Kidney epithelial cell (primary cell): ENCODE results near the gene YOD1. TPM values are rescaled to one million over a fixed set of nuclear protein-coding genes. Genes with fewer than 3 reads are reported as not detected.

ENCODE experiments used
- DNase-seq: peaks from one replicate; pipeline ENCODE4 v3.0.0-alpha.2; 2010; ENCODE audit warnings: low read depth
- H3K27me3 ChIP-seq: 2 replicates; pipeline ENCODE4 v1.6.0; 2011; ENCODE audit warnings: low read length; ENCODE audit not compliant: control insufficient read depth, insufficient read depth
- H3K36me3 ChIP-seq: 2 replicates; pipeline ENCODE4 v1.5.1; 2011; ENCODE audit warnings: low read length; ENCODE audit not compliant: control insufficient read depth, insufficient read depth
- H3K4me3 ChIP-seq: 2 replicates; pipeline ENCODE4 v1.5.1; 2011; ENCODE audit warnings: low read depth, mild to moderate bottlenecking, control low read depth, low read length
- CTCF ChIP-seq: IDR thresholded peaks from 2 replicates; pipeline ENCODE4 v1.5.1; 2011; ENCODE audit warnings: mild to moderate bottlenecking, moderate library complexity, low read length, control low read depth, inconsistent platforms; ENCODE audit not compliant: insufficient read depth, poor library complexity, severe bottlenecking
- total RNA-seq: library from RNA; depleted of rRNA; stranded (reverse); fragments of >200 nt; gene quantifications from 2 replicates; pipeline ENCODE4 v1.2.3, GENCODE V29; 2015

YOD1 gene
- total RNA-seq, 1 donor from 2014 or later = 7.9 TPM

- TF ChIP-seq CTCF = no peak
- Histone ChIP-seq H3K36me3 (no peaks in the 10 kb centered on the region), H3K27me3 (no peaks in the 10 kb centered on the region), H3K4me3 (no peak overlapping the region)
- DNase-seq = no peak
Measured at GRCh38 chr1:207010726-207011125, 40.3 kb downstream of the YOD1 start.

GRCh38 chr1:207009945-207010344, 41.1 kb downstream of the YOD1 start:
- H3K27me3 ChIP-seq = no peaks in the 10 kb centered on the region
- no peak for TF ChIP-seq CTCF
- H3K4me3 ChIP-seq = no peak overlapping the region
- no peaks in the 10 kb centered on the region for H3K36me3 ChIP-seq
- DNase-seq = no peak

- DNase-seq = no peak
- Histone ChIP-seq H3K27me3 (no peaks in the 10 kb centered on the region), H3K36me3 (no peaks in the 10 kb centered on the region), H3K4me3 (no peak overlapping the region)
- no peak for TF ChIP-seq CTCF
Measured at GRCh38 chr1:207009182-207009850, 41.7 kb downstream of the YOD1 start.

GRCh38 chr1:207007352-207008033, 43.5 kb downstream of the YOD1 start:
- no peak for TF ChIP-seq CTCF
- Histone ChIP-seq H3K36me3 (no peaks in the 10 kb centered on the region), H3K4me3 (no peak overlapping the region), H3K27me3 (no peaks in the 10 kb centered on the region)
- DNase-seq = peak; percentile 92

- H3K27me3 ChIP-seq = no peaks in the 10 kb centered on the region
- no peak overlapping the region for H3K4me3 ChIP-seq
- no peak for TF ChIP-seq CTCF
- DNase-seq = no peak
- H3K36me3 ChIP-seq = no peaks in the 10 kb centered on the region
Measured at GRCh38 chr1:207006914-207007313, 44.1 kb downstream of the YOD1 start.
